GM12801 (cell line): ENCODE measurements around the gene VCAM1.

Experiments
- TF ChIP-seq, protein P1 (sequence below): IDR thresholded peaks from one replicate; pipeline ENCODE4 v1.5.1; 2011; ENCODE audit warnings: control low read depth; ENCODE audit not compliant: insufficient read length; ENCODE audit errors: extremely low read depth

The VCAM1 gene

DNA sequence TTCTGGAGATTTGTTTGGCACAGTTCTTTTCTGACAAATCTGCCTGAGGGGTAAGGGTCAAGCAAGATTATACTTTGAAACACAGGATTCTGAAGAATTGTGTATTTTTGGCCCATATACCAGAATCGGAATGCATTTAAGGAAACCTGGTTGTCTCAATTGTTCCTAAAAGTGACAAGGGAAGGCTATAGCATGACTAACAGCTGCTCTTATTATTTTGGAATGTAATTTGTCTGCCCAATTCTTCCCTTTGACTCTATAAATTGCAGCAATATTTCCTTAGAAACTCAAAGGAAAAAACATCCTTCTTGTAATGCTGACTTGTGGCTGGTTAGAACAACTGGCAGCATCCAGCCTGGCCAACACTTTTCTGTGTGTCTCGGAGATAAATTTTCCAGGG, 15.8 kb upstream of the VCAM1 start:
- TF ChIP-seq, protein P1, sequence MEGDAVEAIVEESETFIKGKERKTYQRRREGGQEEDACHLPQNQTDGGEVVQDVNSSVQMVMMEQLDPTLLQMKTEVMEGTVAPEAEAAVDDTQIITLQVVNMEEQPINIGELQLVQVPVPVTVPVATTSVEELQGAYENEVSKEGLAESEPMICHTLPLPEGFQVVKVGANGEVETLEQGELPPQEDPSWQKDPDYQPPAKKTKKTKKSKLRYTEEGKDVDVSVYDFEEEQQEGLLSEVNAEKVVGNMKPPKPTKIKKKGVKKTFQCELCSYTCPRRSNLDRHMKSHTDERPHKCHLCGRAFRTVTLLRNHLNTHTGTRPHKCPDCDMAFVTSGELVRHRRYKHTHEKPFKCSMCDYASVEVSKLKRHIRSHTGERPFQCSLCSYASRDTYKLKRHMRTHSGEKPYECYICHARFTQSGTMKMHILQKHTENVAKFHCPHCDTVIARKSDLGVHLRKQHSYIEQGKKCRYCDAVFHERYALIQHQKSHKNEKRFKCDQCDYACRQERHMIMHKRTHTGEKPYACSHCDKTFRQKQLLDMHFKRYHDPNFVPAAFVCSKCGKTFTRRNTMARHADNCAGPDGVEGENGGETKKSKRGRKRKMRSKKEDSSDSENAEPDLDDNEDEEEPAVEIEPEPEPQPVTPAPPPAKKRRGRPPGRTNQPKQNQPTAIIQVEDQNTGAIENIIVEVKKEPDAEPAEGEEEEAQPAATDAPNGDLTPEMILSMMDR = no peak

DNA sequence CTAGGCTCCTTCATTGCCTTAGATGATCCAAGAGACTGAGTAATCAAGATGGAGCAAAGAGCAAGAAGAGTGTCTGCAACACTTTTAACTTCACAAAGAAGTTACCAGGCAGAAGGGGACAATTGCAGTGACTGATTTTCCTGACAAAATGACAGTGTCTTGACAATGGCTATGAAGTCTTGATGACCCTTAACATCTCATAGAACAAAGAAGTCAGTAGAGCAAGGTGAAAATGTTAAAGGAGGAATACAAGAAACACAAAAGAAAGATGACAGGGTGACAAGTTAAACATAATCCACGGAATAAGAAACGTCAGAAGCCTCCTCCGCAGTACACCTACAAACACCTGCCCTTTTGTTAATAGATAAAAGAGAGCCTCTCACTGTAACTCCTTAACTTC, 15.1 kb upstream of the VCAM1 start:
- TF ChIP-seq, protein P1 = no peak

DNA sequence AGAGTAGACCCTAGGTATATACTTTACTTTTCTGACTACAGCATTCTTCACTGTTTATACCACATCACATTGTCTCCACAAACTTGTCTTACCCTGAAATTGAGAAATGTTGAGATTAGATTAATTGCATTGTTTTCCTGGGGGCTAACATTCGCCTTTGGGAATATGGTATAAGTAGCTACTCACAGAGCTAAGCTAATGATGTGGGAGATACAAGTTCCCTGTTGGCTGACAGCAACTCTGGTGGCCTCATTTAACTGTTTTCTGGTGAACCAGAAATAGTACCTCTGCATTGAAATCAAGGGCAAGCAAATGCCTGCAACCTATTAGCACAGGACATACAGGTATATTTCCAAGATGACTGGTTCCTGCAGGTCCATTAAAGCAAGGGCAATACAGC, 13.2 kb upstream of the VCAM1 start:
- TF ChIP-seq, protein P1 = no peak

DNA sequence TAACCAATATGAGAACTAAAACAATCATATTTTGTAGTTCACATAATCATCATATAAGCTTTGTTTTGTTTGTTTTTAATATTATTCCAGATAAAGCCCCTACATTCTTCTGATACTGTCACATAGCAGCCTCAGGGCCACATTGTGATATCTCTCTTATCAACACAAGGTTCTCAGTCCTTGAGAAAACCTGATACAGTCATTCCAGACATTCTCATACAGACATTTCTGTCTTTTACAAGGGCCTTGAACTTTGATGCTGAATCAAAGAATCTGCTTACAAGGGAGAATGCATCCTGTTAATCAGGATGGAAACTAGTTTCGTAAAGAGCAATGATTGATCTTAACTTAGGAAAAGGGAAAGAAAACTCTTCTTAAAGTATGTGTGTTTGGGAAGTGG, 12.7 kb upstream of the VCAM1 start:
- TF ChIP-seq, protein P1 = no peak

DNA sequence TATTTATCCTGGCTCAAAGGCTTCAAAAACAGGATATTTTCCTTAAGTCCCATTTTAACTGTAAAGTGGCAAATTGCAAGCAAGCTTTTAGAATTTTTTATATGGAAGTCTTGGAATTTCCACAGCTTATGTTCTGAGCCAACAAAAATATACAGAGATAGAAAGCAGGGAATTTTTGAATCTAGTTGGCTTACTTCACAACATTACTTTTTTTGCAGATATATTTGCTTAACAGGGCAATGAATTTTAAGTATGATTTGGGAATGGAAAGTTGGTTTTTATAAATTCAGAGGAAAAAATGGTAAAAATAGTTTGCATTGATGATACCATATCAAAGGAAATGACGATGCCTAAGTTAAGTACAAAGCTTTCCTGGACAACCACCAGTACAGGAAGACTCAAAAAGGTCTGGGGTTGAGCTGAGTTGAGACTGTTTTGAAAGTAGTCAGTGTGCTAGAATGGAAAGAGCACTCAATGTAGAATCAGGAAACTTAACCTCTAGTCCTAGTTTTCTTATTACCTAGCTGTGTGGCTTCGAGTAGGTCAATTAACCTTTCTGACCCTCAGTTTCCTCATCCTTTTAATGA, 11.0 kb upstream of the VCAM1 start:
- TF ChIP-seq, protein P1 = no peak

DNA sequence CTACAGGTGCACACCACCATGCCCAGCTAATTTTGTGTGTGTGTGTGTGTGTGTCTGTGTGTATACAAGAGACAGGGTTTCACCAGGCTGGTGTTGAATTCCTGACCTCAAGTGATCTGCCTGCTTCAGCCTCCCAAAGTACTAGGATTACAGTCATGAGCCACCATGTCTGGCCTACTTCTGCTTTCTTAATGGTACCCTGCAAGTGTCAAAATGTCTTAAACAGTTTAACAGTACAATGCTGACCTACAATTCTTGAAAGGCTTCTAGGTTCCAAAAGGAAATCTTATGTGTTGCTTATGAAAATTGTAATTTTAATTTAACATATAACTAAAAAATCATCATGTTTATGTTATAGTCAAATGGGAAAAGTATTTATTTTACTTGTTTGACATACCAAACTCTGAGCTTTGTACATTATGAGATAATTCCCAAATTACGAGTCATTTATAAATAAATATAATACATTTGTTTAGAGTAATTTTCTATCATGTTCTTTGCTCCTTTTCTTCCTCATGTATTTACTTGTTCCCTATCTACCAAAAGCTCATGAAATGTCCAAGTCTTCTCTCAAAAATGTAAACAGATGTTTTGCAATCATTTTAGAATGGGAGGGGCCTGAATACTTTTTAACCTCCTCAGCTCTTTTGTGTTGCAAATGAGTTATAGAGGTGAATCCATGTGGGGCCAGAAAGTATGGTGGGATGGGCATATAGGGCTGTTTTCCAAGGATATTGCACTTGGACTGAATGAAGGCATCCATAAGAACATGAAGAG, 8.4 kb upstream of the VCAM1 start:
- TF ChIP-seq, protein P1 = no peak

DNA sequence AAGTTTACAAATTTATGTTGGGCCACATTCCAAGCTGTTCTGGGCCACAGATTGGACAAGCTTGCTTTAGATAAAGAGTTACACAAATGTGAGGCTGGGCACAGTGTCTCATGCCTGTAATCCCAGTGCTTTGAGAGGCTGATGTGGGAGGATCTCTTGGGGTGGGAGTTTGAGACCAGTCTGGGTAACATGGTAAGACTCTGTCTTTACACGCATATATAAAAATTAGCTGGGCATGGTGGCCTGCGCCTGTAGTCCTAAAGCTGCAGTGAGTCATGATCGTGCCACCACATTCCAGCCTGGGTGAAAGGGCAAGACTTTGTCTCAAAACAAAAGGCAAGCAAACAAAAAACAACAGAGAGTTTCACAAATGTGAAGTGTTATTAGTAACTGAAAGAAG, 5.9 kb upstream of the VCAM1 start:
- TF ChIP-seq, protein P1 = no peak
